GM19467 (cell line): ENCODE results near the gene FZD1.
"Not testable (repeated sequence)": the region's sequence is repeated elsewhere in the genome, so short reads cannot be mapped to it uniquely, and the experiment has no call there.

Experiments
- ATAC-seq: cut with Tn5 transposase; IDR thresholded peaks from one replicate; pipeline ENCODE4 v1.9.1; 2021; ENCODE audit warnings: mild to moderate bottlenecking, moderate library complexity; ENCODE audit not compliant: unreplicated experiment

The FZD1 gene

GRCh38 chr7:91294639-91295220 is 30.5 kb downstream of the FZD1 start:
- ATAC-seq: no peak

DNA sequence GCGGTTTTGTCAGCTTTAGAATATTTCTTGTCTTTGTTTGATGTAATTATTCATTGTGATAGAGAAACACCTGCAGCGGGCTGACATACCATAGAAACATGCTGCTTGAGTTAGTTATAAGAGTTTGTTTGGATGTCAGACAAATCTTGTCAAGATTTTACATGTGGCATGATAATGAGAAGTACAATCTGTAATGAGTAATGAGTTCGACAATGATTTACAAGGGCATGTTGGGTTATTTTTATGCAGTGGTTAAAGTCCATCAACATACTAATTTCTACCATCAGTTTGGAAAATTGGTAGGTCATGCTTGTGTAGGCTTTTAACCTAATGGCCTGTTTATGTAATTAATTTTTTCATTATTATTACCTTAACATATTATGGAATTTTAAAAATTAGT is 31.3 kb downstream of the FZD1 start:
- no peak for ATAC-seq

GRCh38 chr7:91297939-91298338 is 33.7 kb downstream of the FZD1 start:
- ATAC-seq: no peak

DNA sequence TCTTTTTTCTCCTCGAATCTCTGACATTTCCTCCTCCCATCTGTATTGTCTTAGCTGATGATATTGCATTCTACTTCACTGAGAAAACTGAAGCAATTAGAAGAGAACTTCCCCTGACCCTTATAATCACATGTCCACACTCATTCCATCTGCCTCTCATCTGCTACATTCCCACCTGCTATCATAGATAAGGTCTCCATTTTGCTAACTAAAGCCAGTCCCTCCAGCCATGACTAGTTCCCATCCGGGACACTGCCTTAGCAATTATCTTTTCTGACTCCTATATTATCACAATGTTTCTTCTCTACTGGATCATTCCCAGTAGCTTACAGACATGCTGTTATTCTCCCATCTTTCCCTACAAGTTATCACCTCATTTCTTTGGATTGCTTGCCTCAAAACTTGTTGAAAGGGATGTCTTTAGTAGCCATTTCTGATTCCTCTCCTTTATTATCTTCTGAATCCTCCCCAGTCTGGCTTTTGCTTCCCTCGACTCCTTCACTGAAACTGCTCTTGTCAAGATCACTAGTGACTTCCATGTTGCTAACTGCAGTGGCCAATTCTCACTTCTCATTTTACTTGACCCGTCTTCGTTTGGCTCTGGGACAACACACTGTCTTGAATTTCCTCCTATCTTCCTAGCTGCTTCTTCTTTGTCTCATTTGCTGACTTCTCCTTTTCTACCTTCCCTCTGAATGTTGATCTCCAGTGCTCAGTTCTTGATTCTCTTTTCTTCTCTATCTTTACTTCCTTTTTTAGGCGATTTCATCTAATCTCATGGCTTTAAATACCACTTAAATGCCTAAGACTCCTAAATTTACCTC is 35.9 kb downstream of the FZD1 start:
- ATAC-seq: no peak

DNA sequence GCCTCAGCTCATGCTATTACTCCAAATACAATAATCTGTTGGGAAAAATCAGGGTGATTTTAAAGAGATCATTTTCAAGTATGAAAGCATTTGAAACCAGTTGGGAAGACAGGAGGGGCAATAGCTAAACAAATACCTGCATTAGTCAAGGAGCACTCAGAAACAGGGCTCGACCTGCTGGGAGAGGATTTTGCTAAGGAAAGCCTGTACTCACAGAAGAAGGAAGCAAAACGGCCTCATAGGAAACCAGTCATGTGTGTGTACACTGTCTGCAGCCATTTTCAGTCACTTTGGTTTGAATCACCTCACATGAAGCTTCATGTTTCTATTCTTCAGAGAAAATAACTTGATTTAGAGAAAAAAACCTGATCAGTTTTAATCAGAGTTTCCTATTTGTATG is 38.6 kb downstream of the FZD1 start:
- no peak for ATAC-seq

DNA sequence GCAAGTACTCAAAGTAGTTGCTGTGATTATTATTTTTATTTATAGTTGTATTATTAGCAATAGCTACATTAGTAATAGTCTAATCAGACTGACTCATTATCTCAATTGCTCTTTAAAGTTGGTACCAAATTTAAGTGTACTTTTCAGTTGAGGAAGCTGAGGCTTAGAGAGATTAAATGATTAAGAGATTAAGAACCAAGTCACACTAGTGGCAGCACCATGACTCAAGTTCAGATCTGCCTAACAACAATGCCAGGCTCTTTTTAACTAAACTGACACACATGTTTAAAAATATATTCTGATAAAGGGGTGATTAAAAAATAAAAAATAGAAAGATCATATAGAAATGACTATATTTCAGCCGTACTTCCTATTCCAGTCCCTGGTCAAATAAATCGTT is 42.0 kb downstream of the FZD1 start:
- ATAC-seq: no peak

- no peak for ATAC-seq
Measured at GRCh38 chr7:91307467-91307866, 43.2 kb downstream of the FZD1 start.

DNA sequence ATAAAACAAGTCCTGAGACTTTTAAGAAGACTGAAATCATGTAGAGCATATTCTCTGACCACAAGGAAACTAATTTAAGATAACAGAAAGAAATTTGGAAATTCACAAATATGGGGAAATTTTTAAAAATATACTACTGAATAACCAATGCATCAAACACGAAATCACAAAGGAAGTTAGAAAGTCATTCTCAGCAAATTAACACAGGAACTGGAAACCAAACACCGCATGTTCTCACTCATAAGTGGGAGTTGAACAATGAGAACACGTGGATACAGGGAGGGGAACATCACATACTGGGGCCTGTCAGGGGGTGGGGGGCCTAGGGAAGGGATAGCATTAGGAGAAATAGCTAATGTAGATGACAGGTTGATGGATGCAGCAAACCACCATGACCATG is 44.0 kb downstream of the FZD1 start:
- ATAC-seq: not testable (repeated sequence)

DNA sequence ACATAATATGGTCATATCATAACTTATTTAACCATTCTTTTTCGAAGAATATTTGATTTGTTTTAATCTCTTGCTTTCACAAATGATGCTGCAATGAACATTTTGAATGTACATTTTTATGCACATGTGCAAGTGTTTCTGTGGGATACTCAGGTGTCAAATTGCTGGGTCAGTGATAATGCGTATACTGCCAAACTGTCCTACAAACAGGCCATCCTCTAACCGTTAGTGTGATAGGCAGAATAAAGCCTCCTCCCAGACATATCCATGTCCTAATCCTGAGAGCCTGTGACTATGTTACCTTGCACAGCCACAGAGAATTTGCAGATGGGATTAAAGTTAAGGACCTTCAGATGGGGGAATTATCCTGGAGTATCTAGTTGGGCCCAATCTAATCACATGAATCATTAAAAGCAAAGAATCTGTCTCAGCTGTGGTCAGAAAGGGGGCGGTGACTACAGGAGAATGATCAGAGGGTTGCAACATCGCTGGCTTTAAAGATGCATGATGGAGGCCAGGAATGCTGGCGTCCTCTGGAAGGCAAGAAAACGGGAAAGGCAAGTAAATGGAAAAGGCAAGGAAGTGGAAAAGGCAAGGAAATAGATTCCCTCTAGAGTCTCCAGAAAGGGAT is 46.7 kb downstream of the FZD1 start:
- no peak for ATAC-seq

DNA sequence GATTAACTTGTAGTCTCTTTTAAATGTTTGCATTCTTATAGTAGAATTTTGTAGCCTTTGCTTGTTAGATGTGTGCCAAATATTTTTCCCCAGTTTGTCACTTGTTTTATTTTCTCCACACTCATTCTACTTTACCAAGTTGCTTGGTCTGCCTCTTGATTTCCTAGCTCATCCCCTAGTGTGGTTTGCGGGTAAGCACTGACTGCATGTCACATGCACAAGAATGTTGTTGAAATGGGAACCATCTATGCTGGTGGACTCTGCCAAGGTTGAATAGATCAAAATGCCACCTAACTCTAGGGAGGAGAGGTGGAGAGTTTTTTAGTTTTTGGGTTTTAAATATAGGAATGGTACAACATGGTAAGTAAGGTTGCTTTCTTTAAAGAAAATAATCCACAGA is 47.6 kb downstream of the FZD1 start:
- no peak for ATAC-seq

- no peak for ATAC-seq
Measured at GRCh38 chr7:91313113-91313512, 48.9 kb downstream of the FZD1 start.

- no peak for ATAC-seq
Measured at GRCh38 chr7:91314591-91315323, 50.5 kb downstream of the FZD1 start.

GRCh38 chr7:91316426-91316825 is 52.2 kb downstream of the FZD1 start:
- no peak for ATAC-seq

GRCh38 chr7:91319351-91319750 is 55.1 kb downstream of the FZD1 start:
- no peak for ATAC-seq

GRCh38 chr7:91320366-91321078 is 56.3 kb downstream of the FZD1 start:
- ATAC-seq: no peak
